GM18861 (cell line): ENCODE data around the gene RNF123.

Experiments used
- ATAC-seq: cut with Tn5 transposase; IDR thresholded peaks from one replicate; pipeline ENCODE4 v1.9.1; 2021; ENCODE audit not compliant: unreplicated experiment

RNF123 gene

DNA sequence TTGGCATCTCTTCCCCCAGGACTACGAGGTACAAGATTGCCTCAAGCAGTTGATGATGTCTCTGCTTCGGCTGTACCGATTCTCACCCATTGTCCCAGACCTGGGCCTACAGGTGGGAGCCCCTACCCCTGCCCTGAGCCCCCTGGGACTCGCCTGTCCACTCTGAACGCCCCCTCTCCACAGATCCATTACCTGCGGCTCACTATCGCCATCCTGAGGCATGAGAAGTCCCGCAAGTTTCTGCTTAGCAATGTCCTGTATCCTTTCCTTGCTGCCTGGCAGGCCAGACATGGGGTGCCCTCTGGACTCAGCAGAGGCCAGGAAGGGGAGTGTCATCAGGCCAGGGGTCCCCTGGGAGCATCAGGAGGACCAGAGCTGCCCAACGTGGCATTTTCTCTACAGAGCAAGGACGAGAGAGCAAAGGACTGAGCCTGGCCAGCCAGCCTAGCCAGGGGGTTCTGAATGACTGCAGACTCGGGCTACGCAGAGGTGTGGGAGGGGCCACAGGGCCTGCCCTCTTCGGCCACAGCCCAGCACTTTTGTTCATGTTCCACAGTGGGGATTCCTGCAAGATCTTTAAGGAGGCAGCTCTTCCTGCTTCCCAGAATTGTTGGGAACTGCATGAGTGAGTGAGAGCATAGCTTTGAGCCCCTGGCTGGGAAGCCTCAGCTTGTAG is 11.2 kb downstream of the RNF123 start:
- ATAC-seq = no peak

DNA sequence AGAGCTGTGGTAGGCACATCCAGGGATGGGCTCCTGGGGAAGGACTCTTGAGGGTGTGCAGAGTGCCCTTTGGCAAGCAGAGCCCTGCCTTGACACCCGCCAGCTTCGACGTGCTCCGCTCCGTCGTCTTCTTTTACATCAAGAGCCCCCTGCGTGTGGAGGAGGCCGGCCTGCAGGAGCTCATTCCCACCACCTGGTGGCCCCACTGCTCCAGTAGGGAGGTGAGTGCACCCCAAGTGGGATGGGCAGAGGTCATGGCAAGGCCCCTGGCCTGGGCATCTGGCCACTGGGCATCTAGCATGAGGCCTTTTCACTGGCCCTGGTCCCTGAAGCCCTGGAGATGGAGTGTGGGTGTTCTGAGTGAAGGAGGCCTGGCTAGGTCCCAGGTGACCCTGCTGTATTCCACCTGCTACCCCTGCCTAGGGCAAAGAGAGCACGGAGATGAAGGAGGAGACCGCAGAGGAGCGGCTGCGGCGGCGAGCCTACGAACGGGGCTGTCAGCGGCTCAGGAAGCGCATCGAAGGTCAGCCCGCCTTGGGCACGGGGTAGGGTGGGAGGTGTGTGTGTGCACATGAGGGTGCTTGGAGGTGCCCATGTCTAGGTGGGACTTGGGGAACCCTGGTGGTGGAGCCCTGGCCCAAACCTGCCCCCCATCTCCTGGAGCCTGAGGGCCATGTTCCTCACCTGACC is 12.2 kb downstream of the RNF123 start:
- no peak for ATAC-seq

DNA sequence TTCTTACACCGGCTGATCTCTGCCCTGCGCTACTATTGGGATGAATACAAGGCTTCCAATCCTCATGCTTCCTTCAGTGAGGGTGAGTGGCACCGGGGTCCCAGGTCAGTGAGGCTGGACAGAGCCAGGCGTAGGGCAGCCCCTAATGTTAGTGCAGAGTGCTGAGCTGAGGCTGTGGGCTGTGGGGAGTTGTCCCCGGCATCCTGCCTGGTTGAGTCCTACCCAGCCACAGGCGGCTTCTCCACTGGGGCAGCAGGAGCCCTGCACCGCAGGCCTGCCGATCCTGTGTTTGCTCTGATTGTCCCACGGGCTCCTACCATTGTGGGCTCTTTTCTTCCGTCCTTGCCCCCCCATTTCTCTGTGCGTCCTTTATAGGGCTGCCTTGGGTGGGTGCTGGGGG is 13.3 kb downstream of the RNF123 start:
- no peak for ATAC-seq

DNA sequence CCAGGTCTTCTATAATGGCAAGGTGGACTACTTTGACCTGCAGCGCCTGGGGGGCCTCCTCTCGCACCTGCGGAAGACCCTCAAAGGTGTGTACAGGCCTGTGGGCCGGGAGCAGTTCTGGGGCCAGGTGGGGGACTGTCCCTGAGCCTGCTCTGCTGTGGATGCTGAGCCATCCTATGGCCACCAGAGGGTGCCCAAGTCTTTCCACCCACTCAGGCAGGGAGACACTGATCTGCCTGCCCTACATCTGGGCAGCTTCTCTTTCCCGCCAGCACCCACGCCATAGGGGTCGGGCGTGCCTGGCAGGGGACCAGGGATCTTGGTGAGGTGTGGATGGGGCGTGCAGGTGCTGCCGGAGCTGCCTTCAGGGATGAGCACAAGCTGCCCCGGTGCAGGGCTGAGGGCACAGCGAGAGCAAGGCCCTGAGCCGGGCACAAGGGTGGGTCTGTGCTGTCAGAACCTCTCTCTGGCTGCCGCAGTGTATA is 14.1 kb downstream of the RNF123 start:
- ATAC-seq = peak; percentile 55

DNA sequence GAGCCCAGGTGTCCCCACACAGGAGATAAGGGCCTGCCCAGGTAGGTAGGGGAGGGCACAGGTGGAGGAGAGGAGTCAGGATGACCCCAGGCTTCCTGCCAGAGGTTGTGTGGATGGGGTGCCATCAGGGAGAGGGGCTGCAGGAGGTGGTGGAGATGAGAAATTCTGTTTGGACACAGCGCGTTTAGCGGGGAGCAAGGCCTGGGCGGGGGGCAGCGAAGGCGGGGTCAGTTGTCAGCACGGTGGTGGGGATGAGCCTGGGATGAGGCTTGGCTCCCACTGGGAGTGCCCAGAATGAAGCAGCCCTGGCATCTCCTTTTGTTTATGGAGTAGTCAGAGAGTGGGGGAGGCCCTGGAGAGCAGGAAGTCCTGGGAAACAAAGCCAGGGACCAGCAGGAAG is 14.6 kb downstream of the RNF123 start:
- no peak for ATAC-seq

DNA sequence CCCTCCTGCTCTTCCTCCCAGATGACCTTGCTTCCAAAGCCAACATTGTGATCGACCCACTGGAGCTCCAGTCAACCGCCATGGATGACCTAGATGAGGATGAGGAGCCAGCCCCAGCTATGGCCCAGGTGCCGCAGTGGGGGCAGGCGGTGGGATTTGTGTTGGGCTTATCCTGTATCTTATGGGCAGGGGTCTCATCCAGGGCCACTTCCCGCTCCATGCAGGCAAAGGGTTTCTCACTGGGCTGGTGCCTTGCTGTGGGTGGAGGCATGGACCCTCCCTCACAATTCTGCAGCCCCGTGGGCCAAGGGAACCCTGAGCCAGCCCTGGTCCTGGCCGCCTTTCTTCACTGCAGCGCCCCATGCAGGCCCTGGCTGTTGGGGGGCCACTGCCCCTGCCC is 15.3 kb downstream of the RNF123 start:
- no peak for ATAC-seq

DNA sequence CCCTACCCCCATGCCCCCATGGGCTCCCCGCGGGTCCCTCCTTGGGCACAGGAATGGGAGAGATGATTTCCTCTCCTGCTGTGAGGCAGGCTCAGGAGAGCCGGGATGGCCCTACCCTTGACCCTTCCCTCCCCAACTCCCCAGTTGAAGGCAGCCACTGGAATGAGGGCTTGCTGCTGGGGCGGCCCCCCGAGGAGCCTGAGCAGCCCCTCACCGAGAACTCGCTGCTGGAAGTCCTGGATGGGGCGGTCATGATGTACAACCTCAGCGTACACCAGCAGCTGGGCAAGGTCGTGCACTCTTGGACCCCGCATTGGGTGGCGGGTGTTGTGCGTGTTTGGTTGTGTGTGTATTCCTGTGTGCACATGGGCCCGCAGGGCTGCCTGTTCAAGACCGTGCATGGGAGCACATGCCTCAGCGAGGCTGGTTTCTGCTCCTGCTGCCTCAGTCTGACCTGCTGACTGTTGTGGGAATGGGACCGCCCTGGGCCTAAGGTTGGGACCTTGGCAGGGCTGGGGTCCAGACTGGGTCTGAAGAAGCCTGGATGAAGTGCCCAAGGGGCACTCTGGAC is 16.1 kb downstream of the RNF123 start:
- no peak for ATAC-seq

DNA sequence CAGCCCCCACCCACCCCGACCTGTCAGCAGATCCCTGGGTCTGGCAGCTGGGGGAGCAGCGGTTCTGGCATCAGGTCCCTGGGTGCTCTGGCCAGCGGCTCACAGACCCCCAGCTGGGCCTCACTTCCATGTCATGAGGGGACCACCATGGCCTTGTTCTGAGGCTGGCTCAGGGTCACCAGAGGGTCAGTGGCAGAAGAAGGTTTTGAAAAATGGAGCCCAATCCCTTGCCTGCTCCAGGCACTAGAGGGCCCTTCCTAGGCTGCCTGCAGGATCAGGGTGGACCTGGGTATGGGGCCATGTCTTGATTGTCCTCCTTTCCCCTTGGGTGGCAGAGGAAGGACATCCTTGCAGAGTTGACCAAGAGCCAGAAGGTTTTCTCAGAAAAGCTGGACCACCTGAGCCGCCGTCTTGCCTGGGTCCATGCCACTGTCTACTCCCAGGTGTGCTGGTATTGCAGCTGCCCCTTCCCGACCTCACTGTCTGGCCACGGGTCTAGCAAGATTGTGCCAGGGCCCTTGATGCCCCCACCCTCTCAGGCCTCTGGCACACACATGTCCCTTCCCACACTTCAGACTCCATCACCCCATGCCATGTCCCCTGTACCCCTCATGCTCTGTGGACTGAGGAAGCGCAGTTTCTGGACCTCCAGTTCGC is 17.2 kb downstream of the RNF123 start:
- no peak for ATAC-seq

DNA sequence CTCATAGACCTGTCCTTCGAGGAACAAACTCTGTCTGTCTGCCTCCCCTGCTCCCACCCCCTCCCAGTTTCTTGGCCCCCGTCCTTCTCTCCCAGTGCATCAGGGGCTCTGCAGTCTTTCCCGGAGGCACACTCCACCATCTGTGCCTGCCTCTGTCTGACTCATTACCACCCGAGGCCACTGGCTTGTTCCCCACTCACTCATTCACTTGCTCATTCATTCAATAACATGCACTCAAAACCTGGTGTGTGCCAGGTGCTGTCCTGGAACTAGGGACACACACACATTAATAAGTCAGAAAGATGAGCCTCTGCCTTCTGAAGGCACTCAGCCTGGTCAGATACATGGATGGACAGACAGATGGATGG is 17.7 kb downstream of the RNF123 start:
- no peak for ATAC-seq

DNA sequence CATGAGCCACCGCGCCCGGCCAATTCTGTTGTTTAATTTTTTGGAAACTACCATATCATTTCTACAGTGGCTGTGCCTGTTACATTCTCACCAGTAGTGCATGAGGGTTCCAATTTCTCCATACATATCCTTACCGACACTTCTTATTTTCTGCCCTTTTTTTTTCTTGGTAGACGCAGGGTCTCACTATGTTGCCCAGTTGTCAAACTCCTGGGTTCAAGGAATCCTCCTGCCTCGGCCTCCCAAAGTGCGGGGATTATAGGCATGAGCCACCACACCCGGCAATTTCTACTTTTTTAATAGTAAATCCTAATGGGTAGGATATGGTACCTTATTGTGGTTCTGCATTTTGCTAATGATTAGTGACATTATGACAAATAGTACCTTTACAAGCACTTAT is 20.5 kb downstream of the RNF123 start:
- no peak for ATAC-seq

DNA sequence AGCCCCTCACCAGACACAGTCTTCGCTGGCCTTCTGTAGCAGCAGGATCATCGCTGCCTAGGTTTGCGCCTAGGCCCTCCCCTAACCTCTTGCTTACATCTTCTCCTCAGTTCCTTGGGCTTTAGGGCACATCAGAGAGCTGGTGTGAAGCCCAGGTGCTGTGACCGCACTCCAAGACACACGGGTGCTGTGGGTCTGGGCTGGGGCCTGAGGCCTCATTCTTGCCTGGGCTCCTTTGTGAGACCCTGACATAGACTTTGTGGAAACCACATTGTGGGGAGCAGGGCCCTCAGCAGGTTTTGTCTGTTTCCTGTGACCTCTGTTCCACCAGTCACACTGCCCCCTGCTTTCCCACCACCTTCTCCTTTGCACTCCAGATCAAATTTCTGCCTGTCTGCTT is 22.1 kb downstream of the RNF123 start:
- no peak for ATAC-seq

DNA sequence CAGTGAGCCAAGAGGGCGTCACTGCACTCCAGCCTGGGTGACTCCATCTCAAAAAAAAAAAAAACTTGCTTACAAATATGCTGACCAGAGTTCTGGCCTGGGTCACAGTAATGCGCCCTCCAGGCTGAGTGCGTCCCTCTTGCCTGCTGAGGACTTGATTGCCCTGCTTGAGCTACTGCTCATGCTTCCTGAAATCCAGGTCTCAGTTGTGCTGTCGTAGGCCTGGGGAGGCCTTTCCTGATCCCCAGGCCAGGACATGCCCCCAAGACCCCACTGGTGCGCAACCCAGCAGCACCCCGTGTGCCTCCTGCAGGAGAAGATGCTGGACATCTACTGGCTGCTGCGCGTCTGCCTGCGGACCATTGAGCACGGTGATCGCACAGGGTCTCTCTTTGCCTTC is 22.8 kb downstream of the RNF123 start:
- no peak for ATAC-seq

DNA sequence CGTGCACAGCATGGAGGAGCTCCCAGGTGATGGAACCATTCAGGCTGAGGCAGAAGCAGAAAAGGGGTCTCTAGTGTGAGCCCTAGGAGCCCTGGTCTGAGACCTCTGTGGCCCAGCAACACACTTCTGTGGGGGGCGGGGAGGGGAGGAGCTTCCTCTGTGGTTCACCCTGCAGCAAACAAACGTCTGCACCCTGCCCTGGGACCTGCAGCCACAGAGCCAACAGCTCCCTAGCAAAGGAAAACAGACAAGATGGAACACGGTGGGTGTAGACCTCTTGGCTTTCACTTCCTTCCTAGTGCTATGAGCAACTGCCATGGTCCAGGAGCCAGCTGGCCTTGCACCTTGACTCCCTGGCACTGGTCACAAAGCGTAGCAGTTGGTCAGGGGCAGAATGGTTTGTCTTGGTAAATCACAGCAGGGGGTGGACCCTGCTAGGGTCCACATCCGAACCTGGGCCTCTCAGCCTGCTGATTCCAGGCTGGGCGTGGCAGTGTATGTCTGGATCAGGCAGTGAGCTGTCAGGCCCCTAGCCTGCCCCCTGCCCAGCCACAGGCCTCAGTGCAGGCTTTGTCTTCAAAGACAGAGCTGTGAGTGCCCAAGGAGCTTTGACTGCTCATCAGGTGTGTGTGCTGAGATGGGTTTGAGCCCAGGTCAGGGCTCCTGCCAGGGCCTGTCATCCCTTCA is 23.4 kb downstream of the RNF123 start:
- no peak for ATAC-seq

DNA sequence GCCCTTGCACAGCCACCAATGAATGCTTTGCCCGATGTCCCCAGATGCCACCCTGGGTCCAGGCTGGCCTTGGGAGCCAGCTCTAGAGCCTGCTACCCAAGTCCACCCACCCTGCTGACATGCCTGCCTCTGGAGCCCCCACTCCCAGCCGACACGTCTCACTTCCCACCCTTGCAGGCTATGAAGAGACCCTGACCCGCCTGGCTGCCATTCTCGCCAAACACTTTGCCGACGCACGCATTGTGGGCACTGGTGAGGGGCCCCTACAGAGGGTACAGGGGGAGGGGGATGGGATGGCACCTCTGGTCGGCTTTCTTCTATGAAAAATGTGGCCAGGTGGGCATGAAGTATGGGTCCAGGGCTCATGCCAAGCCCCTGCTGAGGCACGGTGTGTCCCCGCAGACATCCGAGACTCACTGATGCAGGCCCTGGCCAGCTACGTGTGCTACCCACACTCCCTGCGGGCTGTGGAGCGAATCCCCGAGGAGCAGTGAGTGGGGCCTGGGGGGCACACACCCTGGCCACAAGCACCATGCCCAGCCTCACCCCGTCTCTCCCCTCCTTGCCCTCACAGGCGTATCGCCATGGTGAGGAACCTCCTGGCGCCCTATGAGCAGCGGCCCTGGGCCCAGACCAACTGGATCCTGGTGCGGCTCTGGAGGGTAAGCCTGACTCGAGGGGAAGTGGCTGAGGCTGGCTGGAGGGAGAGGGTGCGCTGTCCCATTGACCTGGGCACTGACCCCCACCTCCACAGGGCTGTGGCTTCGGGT is 24.2 kb downstream of the RNF123 start:
- no peak for ATAC-seq

DNA sequence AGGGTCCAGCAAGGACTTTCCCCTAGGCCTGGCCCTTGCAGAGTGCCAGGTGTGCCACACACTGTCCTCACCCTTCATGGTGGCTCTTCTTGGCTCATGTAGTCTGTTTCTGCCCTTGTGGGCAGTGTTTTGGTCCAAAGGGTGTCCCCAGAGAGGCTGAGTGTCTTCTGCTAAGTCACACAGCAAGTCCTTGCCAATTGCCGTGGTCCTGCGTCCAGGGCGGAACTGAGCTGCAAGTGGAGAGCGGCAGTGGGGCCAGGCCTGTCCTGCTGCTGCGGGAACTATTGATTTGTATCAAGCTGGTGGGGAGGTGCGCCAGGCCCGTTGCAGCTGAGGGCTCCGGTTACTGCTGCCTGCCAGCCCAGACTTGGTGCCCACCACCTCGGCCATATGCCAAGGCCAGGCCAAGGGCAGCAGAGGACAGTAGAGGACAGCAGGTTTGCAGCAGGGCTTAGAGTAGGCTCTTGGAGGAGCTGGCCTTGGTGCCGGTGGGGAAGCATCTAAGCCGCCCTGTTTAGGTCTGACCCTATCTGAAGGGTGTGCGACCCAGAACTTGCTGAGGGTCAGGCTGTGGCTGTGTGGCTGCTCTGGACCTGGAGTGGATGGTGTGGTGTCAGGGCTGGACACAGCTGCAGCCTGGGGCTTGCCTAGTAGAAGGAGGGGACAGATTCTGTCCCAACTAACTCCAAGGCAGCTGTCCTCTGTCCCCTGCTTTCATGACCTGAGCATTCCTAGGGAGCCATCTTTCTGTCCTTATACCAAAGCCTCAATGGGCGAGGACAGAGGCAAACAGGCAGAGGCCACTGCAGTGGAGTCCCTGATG is 25.6 kb downstream of the RNF123 start:
- ATAC-seq = no peak

DNA sequence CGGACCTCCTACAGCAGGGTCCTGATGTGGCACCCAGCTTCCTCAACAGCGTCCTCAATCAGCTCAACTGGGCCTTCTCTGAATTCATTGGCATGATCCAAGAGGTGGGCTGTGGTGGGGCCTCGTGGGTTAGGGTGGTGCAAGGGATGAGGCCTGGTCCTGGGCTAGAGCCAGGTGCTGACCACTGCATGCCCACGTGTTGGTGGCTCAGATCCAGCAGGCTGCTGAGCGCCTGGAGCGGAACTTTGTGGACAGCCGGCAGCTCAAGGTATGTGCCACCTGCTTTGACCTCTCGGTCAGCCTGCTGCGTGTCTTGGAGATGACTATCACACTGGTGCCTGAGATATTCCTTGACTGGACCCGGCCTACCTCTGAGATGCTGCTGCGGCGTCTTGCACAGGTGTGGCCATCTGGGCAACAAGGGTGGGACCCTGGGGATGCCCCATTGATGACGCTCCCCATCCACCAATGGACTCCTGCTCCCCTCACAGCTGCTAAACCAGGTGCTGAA is 26.3 kb downstream of the RNF123 start:
- no peak for ATAC-seq

DNA sequence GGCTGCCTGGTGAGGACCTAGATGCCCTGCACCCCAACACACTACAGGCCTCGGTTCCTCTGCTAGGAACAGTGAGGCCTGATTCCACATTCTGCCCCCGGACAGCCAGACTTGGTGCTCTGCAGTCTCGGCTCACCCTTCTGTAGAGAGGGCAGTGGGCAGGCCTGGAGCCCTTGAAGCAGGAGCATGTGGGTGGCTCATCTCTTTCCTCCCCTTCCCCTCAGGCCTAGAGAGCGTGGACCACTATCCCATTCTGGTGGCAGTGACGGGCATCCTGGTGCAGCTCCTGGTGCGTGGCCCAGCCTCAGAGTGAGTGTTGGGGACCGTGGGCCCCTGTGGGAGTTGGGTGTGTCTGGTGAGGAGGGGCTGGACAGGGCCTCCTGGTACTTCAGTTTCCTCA is 26.8 kb downstream of the RNF123 start:
- ATAC-seq = no peak

DNA sequence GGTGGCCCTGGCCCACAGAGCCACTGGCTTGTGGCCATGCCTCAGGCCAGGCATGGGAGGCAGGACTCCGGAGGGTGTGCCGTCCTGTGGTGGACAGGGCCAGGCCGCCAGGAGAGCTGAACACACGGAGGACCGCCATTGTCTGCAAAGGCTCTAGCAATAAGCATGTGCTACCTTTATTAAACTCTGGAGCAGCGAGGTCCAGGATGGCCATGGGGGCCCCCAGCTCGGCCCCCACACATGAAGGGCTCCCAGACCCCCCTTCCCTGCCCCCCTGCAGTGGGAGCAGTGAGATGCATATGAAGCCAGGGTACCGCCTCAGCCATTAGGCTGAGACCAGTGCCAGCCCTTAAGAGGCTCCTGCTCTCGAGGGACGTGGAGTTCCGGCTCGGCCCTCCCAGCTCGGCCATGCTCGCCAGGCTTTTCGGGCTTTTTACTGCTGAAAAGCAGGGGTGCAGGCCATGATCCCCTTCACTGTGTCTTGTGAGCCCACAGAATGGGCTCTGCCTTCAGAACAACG is 27.4 kb downstream of the RNF123 start:
- no peak for ATAC-seq

DNA sequence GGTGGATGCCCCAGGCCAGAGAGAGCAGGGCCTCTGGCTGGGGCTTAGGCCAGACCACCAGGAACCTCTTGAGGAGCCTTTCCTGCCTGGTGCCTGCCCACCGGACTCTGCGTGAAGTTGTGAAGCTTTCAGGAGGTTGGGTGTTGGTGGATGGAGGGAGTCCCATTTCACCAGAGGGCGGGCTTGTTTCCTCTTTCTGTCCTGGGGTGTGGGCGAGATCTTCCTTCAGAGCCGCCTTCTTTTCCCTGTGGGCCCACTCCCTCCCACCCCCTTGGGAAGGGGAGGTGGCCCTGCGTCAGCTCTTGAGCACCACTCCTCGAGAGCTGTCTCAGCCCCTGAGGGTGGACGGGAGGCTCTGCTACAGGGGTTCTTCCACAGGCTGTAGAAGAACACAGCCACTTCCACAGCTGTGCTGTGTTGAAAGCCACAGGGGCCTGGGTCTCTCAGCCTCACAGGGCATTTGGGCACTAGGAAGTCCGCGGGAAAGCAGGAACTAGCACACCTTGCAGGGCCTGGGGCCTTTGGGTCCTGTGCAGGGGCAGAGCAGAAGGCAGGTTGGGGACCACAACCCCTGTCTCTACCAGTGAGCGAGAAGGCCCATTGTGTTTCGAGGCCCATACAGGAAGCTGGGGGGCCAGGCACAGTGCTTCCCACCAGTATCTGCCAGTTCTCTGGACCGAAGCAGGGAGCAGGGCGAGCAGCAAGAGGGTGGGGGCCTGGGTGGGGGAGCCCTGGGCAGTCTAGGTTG is 28.0 kb downstream of the RNF123 start:
- ATAC-seq = no peak
